GM19193 (cell line): ENCODE measurements around the gene CEP95.

Source experiments
- POLR2A ChIP-seq: IDR thresholded peaks from 4 replicates; pipeline ENCODE4 v1.6.1; 2011; ENCODE audit not compliant: insufficient read depth, insufficient read length; ENCODE audit errors: extremely low read depth

CEP95 gene

GRCh38 chr17:64491034-64491860 lies 15.5 kb upstream of the CEP95 start:
- TF ChIP-seq POLR2A: no peak

DNA sequence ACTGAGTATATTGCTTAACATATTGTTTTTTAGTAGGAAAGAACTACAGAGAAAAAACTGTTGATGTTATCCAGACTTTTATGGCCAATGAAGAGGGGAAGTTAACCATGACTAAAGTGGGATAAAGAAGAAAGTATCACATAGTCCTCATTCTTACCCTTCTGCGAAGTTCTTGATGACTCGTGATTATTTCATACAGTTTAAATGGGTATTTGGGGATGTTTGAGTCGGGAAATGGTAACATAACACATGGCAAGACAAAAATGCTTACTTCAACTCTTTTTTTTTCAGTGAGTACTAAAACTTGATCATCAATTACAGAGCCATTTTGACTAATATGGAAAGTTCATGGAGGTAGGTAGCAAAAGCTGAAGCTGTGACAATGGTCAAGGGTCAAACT lies 14.8 kb upstream of the CEP95 start:
- TF ChIP-seq POLR2A: no peak

GRCh38 chr17:64492481-64493109 lies 14.2 kb upstream of the CEP95 start:
- TF ChIP-seq POLR2A: no peak

- no peak for TF ChIP-seq POLR2A
These were observed 12.7 kb upstream of the CEP95 start for GRCh38 chr17:64494121-64494520.

DNA sequence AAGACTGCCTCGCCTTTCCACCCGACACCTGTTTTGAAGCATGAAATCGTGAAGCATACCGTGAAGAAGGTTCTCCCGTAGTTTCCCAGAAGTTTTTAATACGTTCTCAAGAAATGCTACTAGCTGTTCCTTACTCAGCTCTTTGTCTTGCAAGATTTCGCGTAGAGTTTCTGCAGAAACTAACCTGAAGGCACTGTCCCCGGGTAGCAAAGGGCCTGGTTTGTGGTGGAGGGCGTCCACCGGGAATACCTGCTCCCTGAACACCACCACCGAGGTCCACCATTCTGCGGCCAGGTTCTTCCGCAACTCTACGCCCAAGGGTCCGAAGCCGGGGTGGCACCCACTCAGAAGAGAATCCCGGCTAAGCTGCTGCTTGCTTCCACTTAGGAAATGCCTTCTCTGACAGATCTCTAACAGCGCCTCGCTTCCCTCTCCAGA lies 10.4 kb upstream of the CEP95 start:
- no peak for TF ChIP-seq POLR2A

GRCh38 chr17:64496786-64497564 lies 9.8 kb upstream of the CEP95 start, which contains the start of gene POLG2:
TSS of gene POLG2 (minus strand) at chr17:64497054. CDS start at chr17:64496968, 86 bp downstream.
- peak; percentile 92 for TF ChIP-seq POLR2A

- TF ChIP-seq POLR2A: no peak
These were observed 9.2 kb upstream of the CEP95 start for GRCh38 chr17:64497565-64498035.

DNA sequence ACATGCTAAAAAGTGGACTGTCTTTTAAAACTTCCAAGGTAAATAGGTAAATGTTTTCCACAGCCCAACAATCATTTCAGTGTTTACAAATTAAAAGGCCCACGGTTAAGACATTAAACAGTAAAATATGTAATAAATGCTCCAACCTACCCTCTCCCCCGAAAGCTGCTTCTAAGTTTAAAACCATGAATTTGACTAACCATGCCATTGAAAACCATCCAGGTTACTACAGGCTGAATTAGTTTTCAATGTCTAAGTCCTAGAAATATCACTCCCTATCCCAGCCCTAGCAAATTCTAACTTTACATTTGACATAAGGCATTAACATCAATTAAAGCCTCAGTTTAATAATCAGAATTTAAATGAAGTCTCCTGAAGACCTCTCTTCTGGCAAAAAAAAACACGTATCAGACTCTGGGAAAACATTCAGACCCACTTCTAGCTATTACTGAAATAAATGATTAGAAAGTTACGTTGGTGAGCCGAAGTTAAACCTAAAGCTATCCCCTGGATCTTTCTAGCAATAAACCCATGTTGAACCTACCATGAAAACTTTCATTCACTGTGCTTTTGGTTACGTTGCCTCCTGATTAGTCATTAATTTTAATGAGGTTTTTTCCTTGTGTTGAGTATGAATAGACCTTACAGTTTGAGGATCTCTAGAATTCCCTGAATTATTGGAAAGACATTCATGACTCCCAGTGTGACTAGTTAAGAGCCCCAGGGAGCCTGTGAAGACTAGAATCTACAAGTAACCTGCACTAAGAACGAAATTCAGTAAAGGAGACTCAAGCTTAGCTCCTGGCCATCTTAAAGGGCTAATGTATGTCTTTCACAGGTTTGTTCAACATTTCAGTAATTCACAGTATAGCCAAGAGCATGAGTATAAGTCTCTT lies 8.2 kb upstream of the CEP95 start:
- TF ChIP-seq POLR2A: no peak

GRCh38 chr17:64499805-64500486 lies 6.8 kb upstream of the CEP95 start:
- no peak for TF ChIP-seq POLR2A

DNA sequence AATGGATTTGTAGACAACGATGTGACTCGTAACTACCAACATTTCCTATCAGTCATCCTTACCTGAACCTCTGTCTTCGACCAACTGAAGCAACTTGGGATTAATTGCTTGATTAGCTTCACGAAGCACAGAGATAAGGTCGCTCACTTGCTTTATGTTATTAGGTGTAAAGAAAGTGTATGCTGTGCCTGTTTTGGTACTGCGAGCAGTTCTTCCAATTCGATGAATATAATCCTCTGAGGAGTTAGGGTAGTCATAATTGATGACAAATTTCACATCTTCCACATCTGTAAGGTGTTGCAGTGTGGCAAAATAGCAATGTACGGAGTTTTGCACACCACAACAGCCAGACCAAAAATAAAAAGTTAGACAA lies 6.3 kb upstream of the CEP95 start:
- TF ChIP-seq POLR2A: no peak

DNA sequence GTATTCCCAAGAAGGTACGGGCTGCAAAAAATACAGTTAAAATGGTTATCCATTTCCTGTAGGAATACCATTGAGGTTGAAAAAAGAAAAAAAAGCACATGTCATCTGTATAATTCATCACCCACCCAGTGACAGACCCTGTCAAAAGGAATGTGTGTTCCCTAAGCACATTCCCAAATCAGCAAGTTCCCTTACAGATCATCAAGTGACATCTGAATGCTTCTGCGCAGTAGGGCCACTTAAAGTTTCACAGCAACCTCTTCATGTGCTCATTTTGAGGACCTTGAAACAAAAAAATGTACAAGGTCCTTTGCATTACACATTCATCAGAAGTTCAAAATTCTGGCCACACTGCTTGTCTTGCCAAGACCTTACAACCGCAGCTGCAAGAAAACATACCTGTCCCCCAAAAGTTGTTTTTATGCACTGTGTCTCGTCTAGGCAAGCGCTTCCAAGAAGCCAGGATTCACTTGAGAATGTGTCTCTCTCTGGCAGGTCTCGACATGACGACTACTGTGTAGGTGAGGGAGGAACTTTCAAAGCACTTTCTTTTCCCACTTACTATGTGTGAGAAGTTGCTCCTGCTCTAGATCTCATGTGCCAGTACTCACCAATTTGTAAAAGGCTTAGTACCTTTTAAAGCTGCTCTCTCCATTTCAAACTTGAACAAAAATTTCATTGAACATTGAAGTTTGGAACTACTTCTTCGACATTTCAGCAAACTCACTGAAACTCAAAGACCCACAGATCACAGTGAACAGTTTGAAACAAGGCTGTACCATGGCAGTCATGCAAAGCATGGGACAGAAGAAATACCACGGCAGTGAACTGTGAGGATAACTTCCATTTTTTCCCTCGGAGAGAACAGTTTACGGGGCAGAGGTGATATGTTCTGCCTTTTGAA lies 5.7 kb upstream of the CEP95 start:
- TF ChIP-seq POLR2A: no peak

DNA sequence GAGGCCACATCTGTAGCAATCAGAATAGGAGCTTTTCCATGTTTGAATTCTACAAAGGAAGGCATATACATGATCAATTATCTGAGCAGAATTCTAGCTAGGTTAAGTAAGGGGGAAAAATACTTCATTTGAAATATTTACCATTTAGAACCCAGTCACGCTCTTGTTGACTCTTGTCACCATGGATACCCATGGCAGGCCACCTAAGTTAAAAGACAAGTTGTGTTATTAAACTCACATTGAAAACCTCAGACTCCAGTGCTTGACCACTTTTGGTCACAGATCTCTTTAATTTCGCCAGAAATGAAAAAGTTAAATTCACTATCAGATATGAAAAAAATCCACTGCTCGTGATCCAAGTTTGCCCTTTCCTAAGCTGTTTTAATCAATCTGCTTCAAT lies 4.8 kb upstream of the CEP95 start:
- TF ChIP-seq POLR2A: no peak

GRCh38 chr17:64502809-64503208 lies 4.0 kb upstream of the CEP95 start:
- no peak for TF ChIP-seq POLR2A
